ENCODE measurements around the gene SPINK2. TPM values are rescaled to one million over a fixed set of nuclear protein-coding genes. Genes with fewer than 3 reads are reported as not detected.

The SPINK2 gene
- polyA plus RNA-seq, 1 of the 3 experiments (the other 2 are of a cell fraction) = not detected

DNA sequence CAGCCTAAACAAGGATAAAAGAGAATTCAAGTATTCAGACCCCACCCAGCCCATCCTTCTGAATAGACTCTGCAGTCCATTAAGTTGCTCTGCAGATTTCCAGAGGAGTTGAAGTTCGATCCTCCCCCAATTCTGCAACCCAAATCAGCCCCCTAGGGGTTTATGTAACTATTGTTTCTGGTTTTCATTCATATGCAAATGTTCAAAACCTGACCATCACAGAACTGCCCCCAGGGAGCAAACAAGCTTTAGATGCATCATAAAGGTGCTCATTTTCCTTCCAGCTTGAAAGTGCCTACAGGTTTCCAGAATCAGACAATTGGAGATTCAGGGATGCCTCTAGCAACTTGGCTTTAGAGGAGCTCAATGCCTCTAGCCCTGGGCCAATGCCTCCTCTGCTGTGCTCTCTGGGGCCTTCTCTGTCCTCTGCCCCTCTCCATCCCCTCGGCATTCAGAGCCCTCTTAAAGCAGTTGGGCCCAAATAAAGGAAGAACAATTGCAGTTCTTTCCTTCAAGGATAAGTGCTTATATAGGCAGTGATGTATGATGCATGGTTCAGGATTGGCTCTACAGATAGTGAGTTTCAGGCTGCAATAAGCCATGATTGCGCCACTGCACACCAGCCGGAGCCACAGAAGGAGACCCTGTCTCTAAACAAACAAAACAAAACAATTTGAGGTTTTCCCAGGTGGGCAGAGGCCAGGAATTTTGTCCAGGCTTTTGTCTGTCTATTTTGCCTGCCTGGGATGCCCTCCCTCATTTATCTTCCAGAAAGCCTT, 23.5 kb upstream of the SPINK2 start:
- H3K9me3 ChIP-seq = no peaks in the 10 kb centered on the region; the same call in 1 of the 2 replicates
- WGBS (ENCODE audit: low lambda C conversion rate) = 62% methylated on average over 4 of the region's 4 CpGs
- CTCF ChIA-PET = interaction anchor here (0.9 to 3.0 kb wide), 3 partner anchors 8 to 45 kb away, joined by 3 to 20 read pairs (median 3); no protein-coding TSS in a partner anchor
- no peak overlapping the region for H3K4me2 ChIP-seq
- H3K36me3 ChIP-seq (replicated peaks in 1 of 2; ENCODE audit: control insufficient read depth in 1 of 2, insufficient read depth in 2 of 2, low read length in 1 of 2) = no peaks in the 10 kb centered on the region
- no peak for DNase-seq
- H3K4me1 ChIP-seq (ENCODE audit: control insufficient read depth in 1 of 2, insufficient read depth in 2 of 2, low read depth in 1 of 2, low read length in 1 of 2) = no peaks in the 10 kb centered on the region
- H4K20me1 ChIP-seq (ENCODE audit: insufficient read depth) = no peaks in the 10 kb centered on the region
- H2AFZ ChIP-seq (ENCODE audit: low read depth) = no peak overlapping the region
- H3K4me3 ChIP-seq (ENCODE audit: low read depth in 2 of 2, low read length in 1 of 2) = no peak overlapping the region
- TF ChIP-seq EP300 (IDR thresholded peaks at IDR 0.05; ENCODE audit: borderline replicate concordance in 1 of 2, low read depth in 1 of 2, low read length in 1 of 2) (no peak), RCOR1 (IDR thresholded peaks at IDR 0.05; ENCODE audit: low read length) (no peak)
- H3K79me2 ChIP-seq (ENCODE audit: insufficient read depth) = no peaks in the 10 kb centered on the region
- POLR2A ChIA-PET = no interaction called here
- H3K27ac ChIP-seq (ENCODE audit: low read depth in 2 of 2, low read length in 1 of 2) = no peak overlapping the region
- no peaks in the 10 kb centered on the region for H3K27me3 ChIP-seq (ENCODE audit: insufficient read depth)
- no peaks in the 10 kb centered on the region for H3K9me2 ChIP-seq
- no peak overlapping the region for H3K9ac ChIP-seq
- H3F3A ChIP-seq (replicated peaks; ENCODE audit: insufficient read depth) = no peaks in the 10 kb centered on the region

- POLR2A ChIA-PET = no interaction called here
- no peaks in the 10 kb centered on the region for H3K9me3 ChIP-seq
- no peaks in the 10 kb centered on the region for H3F3A ChIP-seq (replicated peaks; ENCODE audit: insufficient read depth)
- no peaks in the 10 kb centered on the region for H3K27me3 ChIP-seq (ENCODE audit: insufficient read depth)
- no peak overlapping the region for H3K9ac ChIP-seq
- no peaks in the 10 kb centered on the region for H4K20me1 ChIP-seq (ENCODE audit: insufficient read depth)
- WGBS (ENCODE audit: low lambda C conversion rate) = 83% methylated on average over 9 of the region's 13 CpGs
- H2AFZ ChIP-seq (ENCODE audit: low read depth) = no peak overlapping the region
- no peaks in the 10 kb centered on the region for H3K4me1 ChIP-seq (ENCODE audit: control insufficient read depth in 1 of 2, insufficient read depth in 2 of 2, low read depth in 1 of 2, low read length in 1 of 2)
- no peak overlapping the region for H3K4me3 ChIP-seq (ENCODE audit: low read depth in 2 of 2, low read length in 1 of 2)
- no peak overlapping the region for H3K27ac ChIP-seq (ENCODE audit: low read depth in 2 of 2, low read length in 1 of 2)
- CTCF ChIA-PET = no interaction called here
- no peak for DNase-seq
- TF ChIP-seq TEAD4 (IDR thresholded peaks at IDR 0.05; ENCODE audit: borderline replicate concordance, insufficient read depth) = no peak
- no peak for TF ChIP-seq USF2 (IDR thresholded peaks at IDR 0.05; ENCODE audit: borderline replicate concordance, low read depth, low read length)
- no peaks in the 10 kb centered on the region for H3K36me3 ChIP-seq (replicated peaks in 1 of 2; ENCODE audit: control insufficient read depth in 1 of 2, insufficient read depth in 2 of 2, low read length in 1 of 2)
- no peaks in the 10 kb centered on the region for H3K9me2 ChIP-seq
- no peak overlapping the region for H3K4me2 ChIP-seq
- H3K79me2 ChIP-seq (ENCODE audit: insufficient read depth) = no peaks in the 10 kb centered on the region
Observed at GRCh38 chr4:56843421-56843899, 22.0 kb upstream of the SPINK2 start.

- Histone ChIP-seq H3K4me2 (no peak overlapping the region), H3K27me3 (ENCODE audit: insufficient read depth) (no peaks in the 10 kb centered on the region), H3K4me3 (ENCODE audit: low read depth in 2 of 2, low read length in 1 of 2) (no peak overlapping the region), H3K27ac (ENCODE audit: low read depth in 2 of 2, low read length in 1 of 2) (no peak overlapping the region), H3K79me2 (ENCODE audit: insufficient read depth) (no peaks in the 10 kb centered on the region), H3K36me3 (replicated peaks in 1 of 2; ENCODE audit: control insufficient read depth in 1 of 2, insufficient read depth in 2 of 2, low read length in 1 of 2) (no peaks in the 10 kb centered on the region), H2AFZ (ENCODE audit: low read depth) (no peak overlapping the region), H3K9me2 (no peaks in the 10 kb centered on the region), H3K4me1 (ENCODE audit: control insufficient read depth in 1 of 2, insufficient read depth in 2 of 2, low read depth in 1 of 2, low read length in 1 of 2) (no peaks in the 10 kb centered on the region), H3K9me3 (no peaks in the 10 kb centered on the region), H4K20me1 (ENCODE audit: insufficient read depth) (no peaks in the 10 kb centered on the region), H3F3A (replicated peaks; ENCODE audit: insufficient read depth) (peaks cover 3% of the 10 kb centered on the region), H3K9ac (no peak overlapping the region)
- DNase-seq = no peak
- CTCF ChIA-PET = no interaction called here
- POLR2A ChIA-PET = no interaction called here
- 94% methylated on average over 2 of the region's 2 CpGs for WGBS (ENCODE audit: low lambda C conversion rate)
- TF ChIP-seq FOXJ3 (CRISPR knock-in tag; IDR thresholded peaks at IDR 0.05) (no peak), RCOR1 (IDR thresholded peaks at IDR 0.05; ENCODE audit: low read length) (no peak), RXRA (IDR thresholded peaks at IDR 0.05; ENCODE audit: borderline replicate concordance, low read depth) (no peak), SMC3 (IDR thresholded peaks at IDR 0.05; ENCODE audit: low read depth, low read length) (no peak), PBX3 (IDR thresholded peaks at IDR 0.05) (no peak), CHD2 (IDR thresholded peaks at IDR 0.05; ENCODE audit: low read length, partially characterized antibody) (no peak), JUND (IDR thresholded peaks at IDR 0.05) (no peak), CTCF (IDR thresholded peaks at IDR 0.05) (no peak), NFIC (IDR thresholded peaks at IDR 0.05; ENCODE audit: borderline replicate concordance) (no peak)
- TF ChIP-seq, protein P1, sequence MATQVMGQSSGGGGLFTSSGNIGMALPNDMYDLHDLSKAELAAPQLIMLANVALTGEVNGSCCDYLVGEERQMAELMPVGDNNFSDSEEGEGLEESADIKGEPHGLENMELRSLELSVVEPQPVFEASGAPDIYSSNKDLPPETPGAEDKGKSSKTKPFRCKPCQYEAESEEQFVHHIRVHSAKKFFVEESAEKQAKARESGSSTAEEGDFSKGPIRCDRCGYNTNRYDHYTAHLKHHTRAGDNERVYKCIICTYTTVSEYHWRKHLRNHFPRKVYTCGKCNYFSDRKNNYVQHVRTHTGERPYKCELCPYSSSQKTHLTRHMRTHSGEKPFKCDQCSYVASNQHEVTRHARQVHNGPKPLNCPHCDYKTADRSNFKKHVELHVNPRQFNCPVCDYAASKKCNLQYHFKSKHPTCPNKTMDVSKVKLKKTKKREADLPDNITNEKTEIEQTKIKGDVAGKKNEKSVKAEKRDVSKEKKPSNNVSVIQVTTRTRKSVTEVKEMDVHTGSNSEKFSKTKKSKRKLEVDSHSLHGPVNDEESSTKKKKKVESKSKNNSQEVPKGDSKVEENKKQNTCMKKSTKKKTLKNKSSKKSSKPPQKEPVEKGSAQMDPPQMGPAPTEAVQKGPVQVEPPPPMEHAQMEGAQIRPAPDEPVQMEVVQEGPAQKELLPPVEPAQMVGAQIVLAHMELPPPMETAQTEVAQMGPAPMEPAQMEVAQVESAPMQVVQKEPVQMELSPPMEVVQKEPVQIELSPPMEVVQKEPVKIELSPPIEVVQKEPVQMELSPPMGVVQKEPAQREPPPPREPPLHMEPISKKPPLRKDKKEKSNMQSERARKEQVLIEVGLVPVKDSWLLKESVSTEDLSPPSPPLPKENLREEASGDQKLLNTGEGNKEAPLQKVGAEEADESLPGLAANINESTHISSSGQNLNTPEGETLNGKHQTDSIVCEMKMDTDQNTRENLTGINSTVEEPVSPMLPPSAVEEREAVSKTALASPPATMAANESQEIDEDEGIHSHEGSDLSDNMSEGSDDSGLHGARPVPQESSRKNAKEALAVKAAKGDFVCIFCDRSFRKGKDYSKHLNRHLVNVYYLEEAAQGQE (IDR thresholded peaks at IDR 0.05; ENCODE audit: low read depth, low read length) = no peak
Observed at GRCh38 chr4:56840559-56840958, 19.1 kb upstream of the SPINK2 start.
